Muscle of leg (tissue), 11 donors: ENCODE data around the gene DNAH5. TPM values are rescaled to one million over a fixed set of nuclear protein-coding genes. Genes with fewer than 3 reads are reported as not detected.
"Not testable (repeated sequence)": the region's sequence is repeated elsewhere in the genome, so short reads cannot be mapped to it uniquely, and the experiment has no call there.

ENCODE experiments used
- DNase-seq: peaks from one replicate; pipeline ENCODE4 v3.0.0; 2013
- H3K27ac ChIP-seq: one replicate; pipeline ENCODE4 v1.5.1; 2013; ENCODE audit warnings: mild to moderate bottlenecking, low read length, control low read depth
- H3K27me3 ChIP-seq: one replicate; pipeline ENCODE4 v1.6.1; 2013; ENCODE audit warnings: low read length; ENCODE audit not compliant: control insufficient read depth, insufficient read depth
- H3K36me3 ChIP-seq: one replicate; pipeline ENCODE4 v1.6.1; 2013; ENCODE audit warnings: low read length; ENCODE audit not compliant: control insufficient read depth, insufficient read depth
- H3K4me1 ChIP-seq: one replicate; pipeline ENCODE4 v1.6.1; 2013; ENCODE audit warnings: low read length; ENCODE audit not compliant: control insufficient read depth, insufficient read depth
- H3K4me3 ChIP-seq: one replicate; pipeline ENCODE4 v1.5.1; 2013; ENCODE audit warnings: low read length, control low read depth
- H3K9me3 ChIP-seq: replicated peaks from 2 replicates; pipeline ENCODE4 v1.6.1; 2013; ENCODE audit warnings: low read depth, low read length; ENCODE audit not compliant: control insufficient read depth
- WGBS: methylation state at CpG from one replicate; pipeline ENCODE4 v1.1.5; 2013; ENCODE audit warnings: missing lambda C conversion rate; ENCODE audit not compliant: insufficient coverage; 5-methylcytosine and 5-hydroxymethylcytosine counted together
- polyA plus RNA-seq, 8 donors: library from polyadenylated mRNA; unstranded; fragments of 120-200 nt; gene quantifications; one replicate each; pipeline versions ENCODE4 v1.2.1 to v1.2.3, GENCODE V29; 2013; ENCODE audit warnings: inconsistent platforms in 1 of 8, low replicate concordance in 1 of 8; ENCODE audit not compliant: insufficient read length in 8 of 8, insufficient read depth in 1 of 8
- total RNA-seq: library from RNA; stranded (reverse); fragments of 120-200 nt; gene quantifications from one replicate; pipeline ENCODE4 v1.2.4, GENCODE V29; 2013

The DNAH5 gene
- total and polyA plus RNA-seq, 9 donors: 0.35 to 1.7 (median 0.52) TPM

- no peak for DNase-seq
- H3K27me3 ChIP-seq: no peaks in the 10 kb centered on the region
- WGBS: no CpG with 5 or more reads among the region's 5 CpGs
- H3K4me3 ChIP-seq: no peak overlapping the region
- no peaks in the 10 kb centered on the region for H3K36me3 ChIP-seq
- H3K27ac ChIP-seq: no peak overlapping the region
- H3K9me3 ChIP-seq: no peaks in the 10 kb centered on the region
- no peaks in the 10 kb centered on the region for H3K4me1 ChIP-seq
Measured at GRCh38 chr5:13804336-13804735, 140.2 kb downstream of the DNAH5 start.

GRCh38 chr5:13798569-13798968 is 145.9 kb downstream of the DNAH5 start:
- DNase-seq, H3K9me3 ChIP-seq, H3K4me3 ChIP-seq, H3K27me3 ChIP-seq, H3K36me3 ChIP-seq, H3K4me1 ChIP-seq, H3K27ac ChIP-seq: not testable (repeated sequence)
- WGBS: no CpG with 5 or more reads among the region's 2 CpGs

DNA sequence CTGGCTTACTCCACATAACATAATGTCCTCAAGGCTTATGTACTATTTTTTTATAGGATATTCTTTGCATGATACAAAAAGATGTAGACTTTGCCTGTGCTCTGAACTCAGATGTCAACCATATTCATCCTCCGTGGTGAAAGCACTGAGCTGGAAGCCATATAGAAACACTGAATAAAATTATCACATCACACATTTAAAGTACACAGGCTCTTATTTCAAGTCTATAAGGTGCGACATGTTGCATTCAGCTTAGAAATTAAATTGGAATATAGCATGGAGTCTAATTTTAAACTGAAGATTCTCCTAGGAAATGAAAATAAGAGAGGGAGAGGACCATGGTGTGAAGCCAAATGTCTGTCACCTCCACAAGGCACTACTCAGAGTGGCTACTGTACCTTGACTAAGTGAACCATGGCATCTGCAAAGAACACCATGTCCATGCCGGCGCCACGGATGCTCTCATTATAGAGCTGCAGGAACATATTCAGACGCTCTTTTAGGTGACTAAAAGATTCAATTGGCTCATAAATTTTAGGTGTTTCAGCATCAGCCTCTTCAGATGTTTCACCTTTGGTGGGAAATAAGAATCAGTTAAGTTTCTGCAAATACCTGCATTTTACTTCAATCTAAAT is 158.6 kb downstream of the DNAH5 start:
- 95% methylated on average over 3 of the region's 6 CpGs for WGBS
- Histone ChIP-seq H3K27ac (no peak overlapping the region), H3K9me3 (no peaks in the 10 kb centered on the region), H3K4me1 (no peaks in the 10 kb centered on the region), H3K36me3 (no peaks in the 10 kb centered on the region), H3K27me3 (no peaks in the 10 kb centered on the region), H3K4me3 (no peak overlapping the region)
- DNase-seq: no peak

- H3K9me3 ChIP-seq: no peaks in the 10 kb centered on the region
- no peaks in the 10 kb centered on the region for H3K27me3 ChIP-seq
- H3K4me1 ChIP-seq: no peaks in the 10 kb centered on the region
- H3K36me3 ChIP-seq: no peaks in the 10 kb centered on the region
- WGBS: 32% methylated on average over 6 of the region's 10 CpGs
- DNase-seq: peak; percentile 76
- no peak overlapping the region for H3K27ac ChIP-seq
- H3K4me3 ChIP-seq: no peak overlapping the region
Measured at GRCh38 chr5:13783726-13784125, 160.8 kb downstream of the DNAH5 start.

- no peaks in the 10 kb centered on the region for H3K9me3 ChIP-seq
- DNase-seq: no peak
- WGBS: no CpG with 5 or more reads among the region's 1 CpG
- H3K4me1 ChIP-seq: no peaks in the 10 kb centered on the region
- H3K36me3 ChIP-seq: no peaks in the 10 kb centered on the region
- no peak overlapping the region for H3K27ac ChIP-seq
- no peaks in the 10 kb centered on the region for H3K27me3 ChIP-seq
- no peak overlapping the region for H3K4me3 ChIP-seq
Measured at GRCh38 chr5:13780081-13780480, 164.4 kb downstream of the DNAH5 start.

DNA sequence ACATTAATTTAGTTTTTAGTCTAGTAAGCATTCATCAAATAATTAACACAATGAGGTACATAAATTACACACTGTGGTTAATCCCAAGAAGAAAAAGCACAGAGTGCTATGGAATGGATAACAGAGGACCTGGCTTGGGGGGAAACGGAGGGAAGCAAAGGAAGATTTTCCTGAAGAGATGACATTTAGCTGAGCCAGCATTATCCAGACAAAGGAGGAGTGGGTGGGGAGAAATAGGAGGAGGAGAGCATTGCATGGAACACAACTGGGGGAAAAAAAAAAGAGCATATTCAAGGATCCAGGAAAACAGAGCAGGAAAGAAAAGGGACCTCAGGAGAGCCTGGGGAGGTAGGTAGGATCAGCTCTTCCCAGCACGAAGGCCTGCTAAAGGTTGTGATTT is 170.8 kb downstream of the DNAH5 start:
- H3K36me3 ChIP-seq: no peaks in the 10 kb centered on the region
- no peaks in the 10 kb centered on the region for H3K27me3 ChIP-seq
- no peak for DNase-seq
- H3K27ac ChIP-seq: no peak overlapping the region
- 65% methylated on average over 1 of the region's 2 CpGs for whole genome bisulfite sequencing
- H3K4me1 ChIP-seq: no peaks in the 10 kb centered on the region
- H3K9me3 ChIP-seq: no peaks in the 10 kb centered on the region
- H3K4me3 ChIP-seq: no peak overlapping the region

GRCh38 chr5:13771011-13771571 is 173.4 kb downstream of the DNAH5 start:
- no peak overlapping the region for H3K27ac ChIP-seq
- H3K9me3 ChIP-seq: no peaks in the 10 kb centered on the region
- no peaks in the 10 kb centered on the region for H3K4me1 ChIP-seq
- peak; percentile 15 for DNase-seq
- no CpG with 5 or more reads among the region's 1 CpG for WGBS
- H3K27me3 ChIP-seq: no peaks in the 10 kb centered on the region
- no peaks in the 10 kb centered on the region for H3K36me3 ChIP-seq
- no peak overlapping the region for H3K4me3 ChIP-seq

GRCh38 chr5:13766236-13766635 is 178.3 kb downstream of the DNAH5 start:
- no CpG with 5 or more reads among the region's 3 CpGs for WGBS
- H3K9me3 ChIP-seq: no peaks in the 10 kb centered on the region
- H3K36me3 ChIP-seq: no peaks in the 10 kb centered on the region
- H3K27ac ChIP-seq: no peak overlapping the region
- no peaks in the 10 kb centered on the region for H3K4me1 ChIP-seq
- H3K27me3 ChIP-seq: no peaks in the 10 kb centered on the region
- no peak overlapping the region for H3K4me3 ChIP-seq
- no peak for DNase-seq

- Histone ChIP-seq H3K27ac (no peak overlapping the region), H3K36me3 (no peaks in the 10 kb centered on the region), H3K4me3 (no peak overlapping the region), H3K4me1 (no peaks in the 10 kb centered on the region), H3K9me3 (no peaks in the 10 kb centered on the region), H3K27me3 (no peaks in the 10 kb centered on the region)
- WGBS: no CpG with 5 or more reads among the region's 3 CpGs
- no peak for DNase-seq
Measured at GRCh38 chr5:13763719-13764118, 180.8 kb downstream of the DNAH5 start.

GRCh38 chr5:13749766-13750165 is 194.7 kb downstream of the DNAH5 start:
- H3K4me1 ChIP-seq: no peaks in the 10 kb centered on the region
- H3K36me3 ChIP-seq: no peaks in the 10 kb centered on the region
- no peaks in the 10 kb centered on the region for H3K27me3 ChIP-seq
- no peaks in the 10 kb centered on the region for H3K9me3 ChIP-seq
- DNase-seq: no peak
- 64% methylated on average over 2 of the region's 6 CpGs for WGBS
- H3K27ac ChIP-seq: no peak overlapping the region
- no peak overlapping the region for H3K4me3 ChIP-seq

DNA sequence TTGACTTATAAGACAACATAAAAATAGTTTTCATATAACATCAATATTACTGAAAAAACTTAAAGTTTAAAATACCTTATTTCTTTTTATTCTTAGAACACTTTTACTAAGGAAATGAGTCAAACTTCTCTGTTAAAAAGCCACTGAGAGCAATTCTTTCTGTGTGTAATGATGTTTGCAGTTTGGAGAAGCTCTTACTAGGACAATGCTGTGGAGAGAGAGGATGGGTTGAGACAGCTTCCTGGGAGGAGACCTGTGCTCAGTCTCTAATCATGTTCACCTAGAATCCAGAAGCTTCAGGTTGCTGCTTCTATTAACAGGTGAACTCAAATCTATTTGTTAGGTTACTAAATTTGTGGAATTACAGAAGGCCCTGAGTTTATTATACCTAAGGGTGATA is 198.5 kb downstream of the DNAH5 start:
- H3K9me3 ChIP-seq: no peaks in the 10 kb centered on the region
- no peak for DNase-seq
- no peak overlapping the region for H3K4me3 ChIP-seq
- H3K4me1 ChIP-seq: no peaks in the 10 kb centered on the region
- H3K36me3 ChIP-seq: no peaks in the 10 kb centered on the region
- H3K27me3 ChIP-seq: no peaks in the 10 kb centered on the region
- no peak overlapping the region for H3K27ac ChIP-seq
